ENCODE data around the gene MGMT.

GRCh38 chr10:129424978-129425377, 42.1 kb upstream of the MGMT start:
- TF ChIP-seq CTCF (IDR thresholded peaks at IDR 0.05; ENCODE audit: poor library complexity, severe bottlenecking) (no peak), RAD21 (conservative IDR thresholded peaks at IDR 0.05) (no peak)

All from neural cell (in vitro differentiated cells).